ENCODE results near the gene FRYL. TPM values are rescaled to one million over a fixed set of nuclear protein-coding genes. Genes with fewer than 3 reads are reported as not detected.
"Not testable (repeated sequence)": the region's sequence is repeated elsewhere in the genome, so short reads cannot be mapped to it uniquely, and the experiment has no call there.

FRYL gene
- total RNA-seq, result 30.8 and 42.4 TPM in 2 replicates
- polyA plus RNA-seq (2012), result 7.1 TPM

GRCh38 chr4:48779998-48780864 lies at the start of gene FRYL:
TSS of gene FRYL (minus strand) at chr4:48780279. CDS start at chr4:48634410, 145,869 bp downstream.
- DNase-seq (ENCODE audit: low read depth), result peak; percentile 100

- no peak for DNase-seq (ENCODE audit: low read depth)
These were observed 47.5 kb upstream of the FRYL start for GRCh38 chr4:48827622-48828021.

GRCh38 chr4:48821431-48821830 lies 41.4 kb upstream of the FRYL start:
- not testable (repeated sequence) for DNase-seq (ENCODE audit: low read depth)

GRCh38 chr4:48816971-48817370 lies 36.9 kb upstream of the FRYL start:
- DNase-seq (ENCODE audit: low read depth), result no peak

GRCh38 chr4:48816297-48816696 lies 36.2 kb upstream of the FRYL start:
- not testable (repeated sequence) for DNase-seq (ENCODE audit: low read depth)

- no peak for DNase-seq (ENCODE audit: low read depth)
These were observed 35.4 kb upstream of the FRYL start for GRCh38 chr4:48815483-48815882.

GRCh38 chr4:48813964-48814363 lies 33.9 kb upstream of the FRYL start:
- DNase-seq (ENCODE audit: low read depth), result peak; percentile 13

- no peak for DNase-seq (ENCODE audit: low read depth)
These were observed 32.8 kb upstream of the FRYL start for GRCh38 chr4:48812866-48813265.

GRCh38 chr4:48804584-48805301 lies 24.7 kb upstream of the FRYL start:
- DNase-seq (ENCODE audit: low read depth), result no peak

- no peak for DNase-seq (ENCODE audit: low read depth)
These were observed 21.1 kb upstream of the FRYL start for GRCh38 chr4:48801016-48801715.

- not testable (repeated sequence) for DNase-seq (ENCODE audit: low read depth)
These were observed 20.1 kb upstream of the FRYL start for GRCh38 chr4:48800155-48800554.

- DNase-seq (ENCODE audit: low read depth), result peak; percentile 28
These were observed 19.1 kb upstream of the FRYL start for GRCh38 chr4:48799157-48799556.

- DNase-seq (ENCODE audit: low read depth), result no peak
These were observed 18.0 kb upstream of the FRYL start for GRCh38 chr4:48798117-48798516.

GRCh38 chr4:48796927-48797679 lies 17.0 kb upstream of the FRYL start:
- DNase-seq (ENCODE audit: low read depth), result no peak

- DNase-seq (ENCODE audit: low read depth), result no peak
These were observed 16.3 kb upstream of the FRYL start for GRCh38 chr4:48796191-48796926.

- DNase-seq (ENCODE audit: low read depth), result no peak
These were observed 15.0 kb upstream of the FRYL start for GRCh38 chr4:48795108-48795507.

- no peak for DNase-seq (ENCODE audit: low read depth)
These were observed 12.4 kb upstream of the FRYL start for GRCh38 chr4:48792348-48793006.

- DNase-seq (ENCODE audit: low read depth), result no peak
These were observed 11.2 kb upstream of the FRYL start for GRCh38 chr4:48791313-48791712.

- no peak for DNase-seq (ENCODE audit: low read depth)
These were observed 10.5 kb upstream of the FRYL start for GRCh38 chr4:48790561-48790960.

- DNase-seq (ENCODE audit: low read depth), result no peak
These were observed 7.0 kb upstream of the FRYL start for GRCh38 chr4:48787056-48787455.

Measured in myocyte (in vitro differentiated cells).